ENCODE results near the gene ANKRD23. TPM values are rescaled to one million over a fixed set of nuclear protein-coding genes. Genes with fewer than 3 reads are reported as not detected.
A peak's percentile ranks its signal among the peaks of the same experiment; 100 is the strongest.

The ANKRD23 gene
- total and polyA plus RNA-seq, 2 of the 13 experiments (the other 11 are each of a cell fraction or from before 2014, with no cell fraction given) = 1.5 to 1.6 TPM

DNA sequence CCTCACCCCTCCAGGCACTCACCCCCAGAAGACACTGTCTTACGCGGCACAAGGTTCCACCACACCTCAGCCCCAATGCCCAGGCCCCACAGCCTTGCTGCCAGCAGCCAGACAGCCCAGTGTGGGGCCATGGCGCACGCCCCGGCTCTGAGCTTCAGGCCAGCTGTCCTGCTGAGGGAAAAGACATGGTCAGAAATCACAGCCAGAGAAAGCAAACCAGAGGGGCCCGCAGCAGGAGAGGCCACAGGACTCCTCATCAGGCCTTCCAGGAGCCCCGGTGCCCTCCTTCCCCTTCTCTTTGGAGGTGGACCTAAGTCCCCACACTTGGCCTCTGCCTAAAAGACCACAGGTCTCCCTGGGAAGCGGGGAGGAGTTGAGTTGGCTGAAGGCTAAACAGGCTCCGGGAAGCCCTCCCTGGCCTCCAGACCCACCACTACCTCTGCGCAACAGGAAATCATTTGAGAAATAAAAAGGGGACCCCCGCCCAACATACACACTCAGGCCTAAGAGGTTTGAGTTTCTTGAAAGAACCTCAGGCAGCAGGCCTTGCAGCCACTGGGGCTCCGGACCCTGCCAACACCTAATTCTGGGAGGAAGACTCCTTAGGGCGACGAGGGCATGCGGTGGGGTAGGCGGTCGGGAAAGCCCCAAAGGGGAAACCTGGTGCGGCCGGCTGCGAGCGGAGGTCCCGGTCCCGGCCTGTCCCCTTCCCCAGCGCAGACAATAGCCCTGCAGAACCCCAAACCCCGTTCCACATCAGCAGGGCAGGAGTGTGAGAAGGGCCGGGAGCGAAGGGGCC is 24.1 kb upstream of the ANKRD23 start (continued):
- TF ChIP-seq ZNF317 (CRISPR knock-in tag; IDR thresholded peaks at IDR 0.05) (peak; percentile 74), PHF20 (CRISPR knock-in tag; IDR thresholded peaks at IDR 0.05) (peak; percentile 18), MBNL3 (CRISPR knock-in tag; conservative IDR thresholded peaks at IDR 0.05) (no peak), KDM3A (CRISPR knock-in tag; IDR thresholded peaks at IDR 0.05; ENCODE audit: low read depth) (0 out of 2 replicates have a peak, but pooled peaks have one; percentile 39), ZNF644 (CRISPR knock-in tag; IDR thresholded peaks at IDR 0.05; ENCODE audit: low read depth) (no peak), ZNF367 (CRISPR knock-in tag; IDR thresholded peaks at IDR 0.05; ENCODE audit: borderline replicate concordance) (no peak), ZNF326 (CRISPR knock-in tag; IDR thresholded peaks at IDR 0.05; ENCODE audit: borderline replicate concordance) (no peak), JARID2 (CRISPR knock-in tag; IDR thresholded peaks at IDR 0.05; ENCODE audit: insufficient replicate concordance) (no peak), ZNF761 (CRISPR knock-in tag; conservative IDR thresholded peaks at IDR 0.05) (no peak), TMF1 (CRISPR knock-in tag; IDR thresholded peaks at IDR 0.05; ENCODE audit: low read depth) (no peak), SMAD1 (CRISPR knock-in tag; IDR thresholded peaks at IDR 0.05; ENCODE audit: borderline replicate concordance, low read depth) (no peak), NFYC (CRISPR knock-in tag; IDR thresholded peaks at IDR 0.05) (no peak), RARA (CRISPR knock-in tag; IDR thresholded peaks at IDR 0.05) (no peak), SRF (IDR thresholded peaks at IDR 0.05; ENCODE audit: low read depth, low read length) (no peak), ZNF746 (CRISPR knock-in tag; IDR thresholded peaks at IDR 0.05) (no peak; the same call in 1 of the 2 replicates), DMAP1 (CRISPR knock-in tag; IDR thresholded peaks at IDR 0.05) (no peak), MAFF (IDR thresholded peaks at IDR 0.05; ENCODE audit: low read depth, low read length) (no peak), ONECUT2 (CRISPR knock-in tag; IDR thresholded peaks at IDR 0.05) (no peak)
- TF ChIP-seq, protein P1, sequence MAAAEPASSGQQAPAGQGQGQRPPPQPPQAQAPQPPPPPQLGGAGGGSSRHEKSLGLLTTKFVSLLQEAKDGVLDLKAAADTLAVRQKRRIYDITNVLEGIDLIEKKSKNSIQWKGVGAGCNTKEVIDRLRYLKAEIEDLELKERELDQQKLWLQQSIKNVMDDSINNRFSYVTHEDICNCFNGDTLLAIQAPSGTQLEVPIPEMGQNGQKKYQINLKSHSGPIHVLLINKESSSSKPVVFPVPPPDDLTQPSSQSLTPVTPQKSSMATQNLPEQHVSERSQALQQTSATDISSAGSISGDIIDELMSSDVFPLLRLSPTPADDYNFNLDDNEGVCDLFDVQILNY (CRISPR knock-in tag; conservative IDR thresholded peaks at IDR 0.05) = no peak
- TF ChIP-seq, protein P2, sequence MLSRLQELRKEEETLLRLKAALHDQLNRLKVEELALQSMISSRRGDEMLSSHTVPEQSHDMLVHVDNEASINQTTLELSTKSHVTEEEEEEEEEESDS (CRISPR knock-in tag; IDR thresholded peaks at IDR 0.05; ENCODE audit: borderline replicate concordance) = no peak
- TF ChIP-seq, protein P3, sequence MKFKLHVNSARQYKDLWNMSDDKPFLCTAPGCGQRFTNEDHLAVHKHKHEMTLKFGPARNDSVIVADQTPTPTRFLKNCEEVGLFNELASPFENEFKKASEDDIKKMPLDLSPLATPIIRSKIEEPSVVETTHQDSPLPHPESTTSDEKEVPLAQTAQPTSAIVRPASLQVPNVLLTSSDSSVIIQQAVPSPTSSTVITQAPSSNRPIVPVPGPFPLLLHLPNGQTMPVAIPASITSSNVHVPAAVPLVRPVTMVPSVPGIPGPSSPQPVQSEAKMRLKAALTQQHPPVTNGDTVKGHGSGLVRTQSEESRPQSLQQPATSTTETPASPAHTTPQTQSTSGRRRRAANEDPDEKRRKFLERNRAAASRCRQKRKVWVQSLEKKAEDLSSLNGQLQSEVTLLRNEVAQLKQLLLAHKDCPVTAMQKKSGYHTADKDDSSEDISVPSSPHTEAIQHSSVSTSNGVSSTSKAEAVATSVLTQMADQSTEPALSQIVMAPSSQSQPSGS (CRISPR knock-in tag; IDR thresholded peaks at IDR 0.05) = no peak
- TF ChIP-seq, protein P4, sequence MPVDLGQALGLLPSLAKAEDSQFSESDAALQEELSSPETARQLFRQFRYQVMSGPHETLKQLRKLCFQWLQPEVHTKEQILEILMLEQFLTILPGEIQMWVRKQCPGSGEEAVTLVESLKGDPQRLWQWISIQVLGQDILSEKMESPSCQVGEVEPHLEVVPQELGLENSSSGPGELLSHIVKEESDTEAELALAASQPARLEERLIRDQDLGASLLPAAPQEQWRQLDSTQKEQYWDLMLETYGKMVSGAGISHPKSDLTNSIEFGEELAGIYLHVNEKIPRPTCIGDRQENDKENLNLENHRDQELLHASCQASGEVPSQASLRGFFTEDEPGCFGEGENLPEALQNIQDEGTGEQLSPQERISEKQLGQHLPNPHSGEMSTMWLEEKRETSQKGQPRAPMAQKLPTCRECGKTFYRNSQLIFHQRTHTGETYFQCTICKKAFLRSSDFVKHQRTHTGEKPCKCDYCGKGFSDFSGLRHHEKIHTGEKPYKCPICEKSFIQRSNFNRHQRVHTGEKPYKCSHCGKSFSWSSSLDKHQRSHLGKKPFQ (CRISPR knock-in tag; IDR thresholded peaks at IDR 0.05; ENCODE audit: insufficient replicate concordance) = no peak
- TF ChIP-seq, protein P5, sequence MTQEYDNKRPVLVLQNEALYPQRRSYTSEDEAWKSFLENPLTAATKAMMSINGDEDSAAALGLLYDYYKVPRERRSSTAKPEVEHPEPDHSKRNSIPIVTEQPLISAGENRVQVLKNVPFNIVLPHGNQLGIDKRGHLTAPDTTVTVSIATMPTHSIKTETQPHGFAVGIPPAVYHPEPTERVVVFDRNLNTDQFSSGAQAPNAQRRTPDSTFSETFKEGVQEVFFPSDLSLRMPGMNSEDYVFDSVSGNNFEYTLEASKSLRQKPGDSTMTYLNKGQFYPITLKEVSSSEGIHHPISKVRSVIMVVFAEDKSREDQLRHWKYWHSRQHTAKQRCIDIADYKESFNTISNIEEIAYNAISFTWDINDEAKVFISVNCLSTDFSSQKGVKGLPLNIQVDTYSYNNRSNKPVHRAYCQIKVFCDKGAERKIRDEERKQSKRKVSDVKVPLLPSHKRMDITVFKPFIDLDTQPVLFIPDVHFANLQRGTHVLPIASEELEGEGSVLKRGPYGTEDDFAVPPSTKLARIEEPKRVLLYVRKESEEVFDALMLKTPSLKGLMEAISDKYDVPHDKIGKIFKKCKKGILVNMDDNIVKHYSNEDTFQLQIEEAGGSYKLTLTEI (CRISPR knock-in tag; conservative IDR thresholded peaks at IDR 0.05) = no peak
- TF ChIP-seq, protein P6, sequence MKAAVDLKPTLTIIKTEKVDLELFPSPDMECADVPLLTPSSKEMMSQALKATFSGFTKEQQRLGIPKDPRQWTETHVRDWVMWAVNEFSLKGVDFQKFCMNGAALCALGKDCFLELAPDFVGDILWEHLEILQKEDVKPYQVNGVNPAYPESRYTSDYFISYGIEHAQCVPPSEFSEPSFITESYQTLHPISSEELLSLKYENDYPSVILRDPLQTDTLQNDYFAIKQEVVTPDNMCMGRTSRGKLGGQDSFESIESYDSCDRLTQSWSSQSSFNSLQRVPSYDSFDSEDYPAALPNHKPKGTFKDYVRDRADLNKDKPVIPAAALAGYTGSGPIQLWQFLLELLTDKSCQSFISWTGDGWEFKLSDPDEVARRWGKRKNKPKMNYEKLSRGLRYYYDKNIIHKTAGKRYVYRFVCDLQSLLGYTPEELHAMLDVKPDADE (CRISPR knock-in tag; IDR thresholded peaks at IDR 0.05) = no peak

All from HepG2 (cell line).